ENCODE data around the gene TAF1A. TPM values are rescaled to one million over a fixed set of nuclear protein-coding genes. Genes with fewer than 3 reads are reported as not detected.

Gene TAF1A
- total RNA-seq, 1 experiment from 2014 or later = 21.4 TPM

DNA sequence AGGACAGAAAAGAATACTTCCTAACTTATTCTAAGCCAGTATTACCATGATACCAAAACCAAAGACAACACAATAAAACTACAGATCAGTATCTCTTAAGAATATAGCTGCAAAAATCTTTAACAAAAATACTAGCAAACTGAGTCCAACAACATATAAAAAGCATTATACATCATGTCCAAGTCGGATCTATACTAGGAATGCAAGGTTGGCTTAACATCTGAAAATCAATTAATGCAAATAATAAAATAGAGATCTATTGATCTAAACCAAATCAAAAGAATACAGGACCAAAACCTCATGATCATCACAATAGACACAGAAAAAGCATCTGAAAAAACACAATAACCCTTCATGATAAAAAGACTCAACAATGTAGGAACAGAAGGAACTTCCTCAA, 18.9 kb downstream of the TAF1A start:
- ATAC-seq (no peak), DNase-seq (ENCODE audit: low read depth, low spot score) (no peak)
- ChIA-PET POLR2A (no interaction called here), RAD21 (ENCODE audit: low non-redundant PET in 1 of 2, low total read pairs in 2 of 2, uncharacterized antibody in 2 of 2, unreplicated experiment in 2 of 2) (no interaction called here), CTCF (no interaction called here)
- no peaks in the 10 kb centered on the region for H3K9me3 ChIP-seq (ENCODE audit: control insufficient read depth in 1 of 2, insufficient read depth in 1 of 2, low read depth in 1 of 2, low read length in 2 of 2)
- H3K79me2 ChIP-seq (ENCODE audit: insufficient read depth, low read length) = peaks cover 55% of the 10 kb centered on the region
- H4K20me1 ChIP-seq (ENCODE audit: insufficient read depth) = no peaks in the 10 kb centered on the region
- no peak overlapping the region for H2AFZ ChIP-seq (ENCODE audit: low read depth, low read length, poor library complexity, severe bottlenecking)
- no peaks in the 10 kb centered on the region for H3K4me1 ChIP-seq (ENCODE audit: control insufficient read depth in 1 of 2, insufficient read depth in 2 of 2, low read length in 2 of 2)
- TF ChIP-seq, protein P1, sequence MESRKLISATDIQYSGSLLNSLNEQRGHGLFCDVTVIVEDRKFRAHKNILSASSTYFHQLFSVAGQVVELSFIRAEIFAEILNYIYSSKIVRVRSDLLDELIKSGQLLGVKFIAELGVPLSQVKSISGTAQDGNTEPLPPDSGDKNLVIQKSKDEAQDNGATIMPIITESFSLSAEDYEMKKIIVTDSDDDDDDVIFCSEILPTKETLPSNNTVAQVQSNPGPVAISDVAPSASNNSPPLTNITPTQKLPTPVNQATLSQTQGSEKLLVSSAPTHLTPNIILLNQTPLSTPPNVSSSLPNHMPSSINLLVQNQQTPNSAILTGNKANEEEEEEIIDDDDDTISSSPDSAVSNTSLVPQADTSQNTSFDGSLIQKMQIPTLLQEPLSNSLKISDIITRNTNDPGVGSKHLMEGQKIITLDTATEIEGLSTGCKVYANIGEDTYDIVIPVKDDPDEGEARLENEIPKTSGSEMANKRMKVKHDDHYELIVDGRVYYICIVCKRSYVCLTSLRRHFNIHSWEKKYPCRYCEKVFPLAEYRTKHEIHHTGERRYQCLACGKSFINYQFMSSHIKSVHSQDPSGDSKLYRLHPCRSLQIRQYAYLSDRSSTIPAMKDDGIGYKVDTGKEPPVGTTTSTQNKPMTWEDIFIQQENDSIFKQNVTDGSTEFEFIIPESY (IDR thresholded peaks at IDR 0.05; ENCODE audit: extremely low read depth, insufficient replicate concordance, low read length) = no peak
- TF ChIP-seq ZFX (IDR thresholded peaks at IDR 0.05) (no peak), EZH2phosphoT487 (IDR thresholded peaks at IDR 0.05; ENCODE audit: borderline replicate concordance) (no peak), SIN3A (IDR thresholded peaks at IDR 0.05; ENCODE audit: low read depth) (no peak), CBX3 (IDR thresholded peaks at IDR 0.05; ENCODE audit: low read depth) (no peak), POLR2AphosphoS5 (IDR thresholded peaks at IDR 0.05; ENCODE audit: low read depth, low read length) (no peak), ZNF274 (IDR thresholded peaks at IDR 0.05; ENCODE audit: low read depth, low read length) (no peak), TCF7L2 (IDR thresholded peaks at IDR 0.05; ENCODE audit: borderline replicate concordance, extremely low read depth, insufficient read depth, insufficient read length) (no peak), EGR1 (IDR thresholded peaks at IDR 0.05; ENCODE audit: low read depth) (no peak), JUND (IDR thresholded peaks at IDR 0.05) (no peak), SP1 (IDR thresholded peaks at IDR 0.05; ENCODE audit: low read depth) (no peak), RAD21 (IDR thresholded peaks at IDR 0.05; ENCODE audit: low read depth) (no peak), EZH2 (IDR thresholded peaks at IDR 0.05) (no peak), SRF (IDR thresholded peaks at IDR 0.05; ENCODE audit: low read depth) (no peak), FOSL1 (IDR thresholded peaks at IDR 0.05; ENCODE audit: low read depth) (no peak), YY1 (IDR thresholded peaks at IDR 0.05; ENCODE audit: extremely low read depth, insufficient replicate concordance, low read depth, low read length) (no peak)
- TF ChIP-seq, protein P2, sequence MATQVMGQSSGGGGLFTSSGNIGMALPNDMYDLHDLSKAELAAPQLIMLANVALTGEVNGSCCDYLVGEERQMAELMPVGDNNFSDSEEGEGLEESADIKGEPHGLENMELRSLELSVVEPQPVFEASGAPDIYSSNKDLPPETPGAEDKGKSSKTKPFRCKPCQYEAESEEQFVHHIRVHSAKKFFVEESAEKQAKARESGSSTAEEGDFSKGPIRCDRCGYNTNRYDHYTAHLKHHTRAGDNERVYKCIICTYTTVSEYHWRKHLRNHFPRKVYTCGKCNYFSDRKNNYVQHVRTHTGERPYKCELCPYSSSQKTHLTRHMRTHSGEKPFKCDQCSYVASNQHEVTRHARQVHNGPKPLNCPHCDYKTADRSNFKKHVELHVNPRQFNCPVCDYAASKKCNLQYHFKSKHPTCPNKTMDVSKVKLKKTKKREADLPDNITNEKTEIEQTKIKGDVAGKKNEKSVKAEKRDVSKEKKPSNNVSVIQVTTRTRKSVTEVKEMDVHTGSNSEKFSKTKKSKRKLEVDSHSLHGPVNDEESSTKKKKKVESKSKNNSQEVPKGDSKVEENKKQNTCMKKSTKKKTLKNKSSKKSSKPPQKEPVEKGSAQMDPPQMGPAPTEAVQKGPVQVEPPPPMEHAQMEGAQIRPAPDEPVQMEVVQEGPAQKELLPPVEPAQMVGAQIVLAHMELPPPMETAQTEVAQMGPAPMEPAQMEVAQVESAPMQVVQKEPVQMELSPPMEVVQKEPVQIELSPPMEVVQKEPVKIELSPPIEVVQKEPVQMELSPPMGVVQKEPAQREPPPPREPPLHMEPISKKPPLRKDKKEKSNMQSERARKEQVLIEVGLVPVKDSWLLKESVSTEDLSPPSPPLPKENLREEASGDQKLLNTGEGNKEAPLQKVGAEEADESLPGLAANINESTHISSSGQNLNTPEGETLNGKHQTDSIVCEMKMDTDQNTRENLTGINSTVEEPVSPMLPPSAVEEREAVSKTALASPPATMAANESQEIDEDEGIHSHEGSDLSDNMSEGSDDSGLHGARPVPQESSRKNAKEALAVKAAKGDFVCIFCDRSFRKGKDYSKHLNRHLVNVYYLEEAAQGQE (IDR thresholded peaks at IDR 0.05; ENCODE audit: low read depth) = no peak
- TF ChIP-seq, protein P3, sequence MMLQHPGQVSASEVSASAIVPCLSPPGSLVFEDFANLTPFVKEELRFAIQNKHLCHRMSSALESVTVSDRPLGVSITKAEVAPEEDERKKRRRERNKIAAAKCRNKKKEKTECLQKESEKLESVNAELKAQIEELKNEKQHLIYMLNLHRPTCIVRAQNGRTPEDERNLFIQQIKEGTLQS (IDR thresholded peaks at IDR 0.05) = no peak
- TF ChIP-seq, protein P4, sequence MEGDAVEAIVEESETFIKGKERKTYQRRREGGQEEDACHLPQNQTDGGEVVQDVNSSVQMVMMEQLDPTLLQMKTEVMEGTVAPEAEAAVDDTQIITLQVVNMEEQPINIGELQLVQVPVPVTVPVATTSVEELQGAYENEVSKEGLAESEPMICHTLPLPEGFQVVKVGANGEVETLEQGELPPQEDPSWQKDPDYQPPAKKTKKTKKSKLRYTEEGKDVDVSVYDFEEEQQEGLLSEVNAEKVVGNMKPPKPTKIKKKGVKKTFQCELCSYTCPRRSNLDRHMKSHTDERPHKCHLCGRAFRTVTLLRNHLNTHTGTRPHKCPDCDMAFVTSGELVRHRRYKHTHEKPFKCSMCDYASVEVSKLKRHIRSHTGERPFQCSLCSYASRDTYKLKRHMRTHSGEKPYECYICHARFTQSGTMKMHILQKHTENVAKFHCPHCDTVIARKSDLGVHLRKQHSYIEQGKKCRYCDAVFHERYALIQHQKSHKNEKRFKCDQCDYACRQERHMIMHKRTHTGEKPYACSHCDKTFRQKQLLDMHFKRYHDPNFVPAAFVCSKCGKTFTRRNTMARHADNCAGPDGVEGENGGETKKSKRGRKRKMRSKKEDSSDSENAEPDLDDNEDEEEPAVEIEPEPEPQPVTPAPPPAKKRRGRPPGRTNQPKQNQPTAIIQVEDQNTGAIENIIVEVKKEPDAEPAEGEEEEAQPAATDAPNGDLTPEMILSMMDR (IDR thresholded peaks at IDR 0.05 in 2 of 3, conservative IDR thresholded peaks at IDR 0.05 in 1 of 3; ENCODE audit: borderline replicate concordance in 1 of 3, insufficient read depth in 1 of 3, low read depth in 2 of 3, low read length in 2 of 3) = no peak
- TF ChIP-seq, protein P5, sequence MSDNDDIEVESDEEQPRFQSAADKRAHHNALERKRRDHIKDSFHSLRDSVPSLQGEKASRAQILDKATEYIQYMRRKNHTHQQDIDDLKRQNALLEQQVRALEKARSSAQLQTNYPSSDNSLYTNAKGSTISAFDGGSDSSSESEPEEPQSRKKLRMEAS (IDR thresholded peaks at IDR 0.05) = no peak
- H3K36me3 ChIP-seq (ENCODE audit: control insufficient read depth in 1 of 2, insufficient read depth in 2 of 2, low read length in 2 of 2) = peaks cover 4 to 39% of the 10 kb centered on the region in 2 experiments; a peak in 3 of 4 replicates
- no peaks in the 10 kb centered on the region for H3K27me3 ChIP-seq (ENCODE audit: insufficient read depth, low read length)
- H3K27ac ChIP-seq (ENCODE audit: low read depth, low read length) = no peak overlapping the region
- no peak overlapping the region for H3K9ac ChIP-seq (ENCODE audit: low read length)
- intact Hi-C loops (cut with micrococcal nuclease) = no loop called here
- no peak overlapping the region for H3K4me2 ChIP-seq (ENCODE audit: low read length)
- no peaks in the 10 kb centered on the region for H3K9me2 ChIP-seq (ENCODE audit: insufficient read depth)
- no peak overlapping the region for H3K4me3 ChIP-seq (replicated peaks in 1 of 2; ENCODE audit: low read depth in 1 of 2, low read length in 2 of 2)
- BruUV-seq (replicated peaks) = no TSS peak

Measured in HCT116 (cell line).